Ishikawa (cell line): ENCODE data around the gene KRT1.

Experiments
- CEBPB ChIP-seq: IDR thresholded peaks from 2 replicates; pipeline ENCODE4 v1.6.1; 2012
- CREB1 ChIP-seq: IDR thresholded peaks from 2 replicates; pipeline ENCODE4 v1.6.1; 2012; ENCODE audit warnings: low read depth
- EGR1 ChIP-seq: IDR thresholded peaks from 2 replicates; pipeline ENCODE4 v1.6.1; 2012
- EP300 ChIP-seq: IDR thresholded peaks from 2 replicates; pipeline ENCODE4 v1.6.1; 2012; ENCODE audit warnings: borderline replicate concordance
- FOXM1 ChIP-seq: IDR thresholded peaks from 2 replicates; pipeline ENCODE4 v1.6.1; 2012; ENCODE audit warnings: low read depth, borderline replicate concordance
- MAX ChIP-seq: IDR thresholded peaks from 2 replicates; pipeline ENCODE4 v1.6.1; 2012
- NFIC ChIP-seq: IDR thresholded peaks from 2 replicates; pipeline ENCODE4 v1.6.1; 2012
- RAD21 ChIP-seq: IDR thresholded peaks from 2 replicates; pipeline ENCODE4 v1.6.1; 2012; ENCODE audit warnings: low read depth
- REST ChIP-seq: IDR thresholded peaks from 2 replicates; pipeline ENCODE4 v1.6.1; 2012; ENCODE audit warnings: low read depth, mild to moderate bottlenecking
- TAF1 ChIP-seq: IDR thresholded peaks from 2 replicates; pipeline ENCODE4 v1.6.1; 2012; ENCODE audit warnings: low read depth, mild to moderate bottlenecking
- TCF12 ChIP-seq: IDR thresholded peaks from 2 replicates; pipeline ENCODE4 v1.6.1; 2012; ENCODE audit warnings: low read depth
- TEAD4 ChIP-seq: IDR thresholded peaks from 2 replicates; pipeline ENCODE4 v1.6.1; 2012
- USF1 ChIP-seq: IDR thresholded peaks from 2 replicates; pipeline ENCODE4 v1.6.1; 2012
- YY1 ChIP-seq: IDR thresholded peaks from 2 replicates; pipeline ENCODE4 v1.6.1; 2012; ENCODE audit warnings: low read depth
- ZBTB7A ChIP-seq: IDR thresholded peaks from 2 replicates; pipeline ENCODE4 v1.6.1; 2012; ENCODE audit warnings: low read depth

Gene KRT1

GRCh38 chr12:52684431-52684830 is 4.2 kb upstream of the KRT1 start:
- TF ChIP-seq ZBTB7A = no peak
- no peak for TF ChIP-seq CREB1
- no peak for TF ChIP-seq TEAD4
- TF ChIP-seq FOXM1 = no peak
- TF ChIP-seq TAF1 = no peak
- TF ChIP-seq REST = no peak
- TF ChIP-seq TCF12 = no peak
- no peak for TF ChIP-seq RAD21
- no peak for TF ChIP-seq EP300
- no peak for TF ChIP-seq YY1

- TF ChIP-seq EP300 (no peak), RAD21 (no peak), USF1 (no peak), YY1 (no peak)
Measured at GRCh38 chr12:52683575-52684300, 3.5 kb upstream of the KRT1 start.

GRCh38 chr12:52682938-52683574 is 2.8 kb upstream of the KRT1 start:
- TF ChIP-seq YY1 (no peak), ZBTB7A (no peak), CREB1 (no peak), REST (no peak), RAD21 (no peak), MAX (no peak), TAF1 (no peak), TEAD4 (no peak), EP300 (no peak), FOXM1 (no peak), TCF12 (no peak), CEBPB (no peak), EGR1 (no peak), NFIC (no peak)

GRCh38 chr12:52682381-52682660 is 2.1 kb upstream of the KRT1 start:
- TF ChIP-seq FOXM1 = no peak
- no peak for TF ChIP-seq RAD21
- peak; percentile 33; the same call in 1 of the 2 replicates for TF ChIP-seq CEBPB
- TF ChIP-seq TEAD4 = no peak
- TF ChIP-seq CREB1 = no peak
- no peak for TF ChIP-seq USF1
- TF ChIP-seq ZBTB7A = no peak

GRCh38 chr12:52681526-52682380 is 1.5 kb upstream of the KRT1 start:
- TF ChIP-seq USF1 (no peak), EP300 (no peak), FOXM1 (no peak), NFIC (no peak), YY1 (no peak), TEAD4 (no peak), CEBPB (no peak), MAX (no peak), REST (no peak), TAF1 (no peak)
